Neural progenitor cell (in vitro differentiated cells): ENCODE data around the gene ALX3.

Experiments used
- EZH2 ChIP-seq: fragments of 200-600 bp; sonication (generic); IDR thresholded peaks from 2 replicates; pipeline ENCODE4 v1.6.1; 2017; ENCODE audit warnings: antibody characterized with exemption, mild to moderate bottlenecking, moderate library complexity
- EZH2phosphoT487 ChIP-seq: fragments of 200-600 bp; sonication (generic); IDR thresholded peaks from 2 replicates; pipeline ENCODE4 v1.6.1; 2017; ENCODE audit warnings: antibody characterized with exemption
- TF ChIP-seq, protein P1 (sequence below): fragments of 200-600 bp; sonication (generic); IDR thresholded peaks from 2 replicates; pipeline ENCODE4 v1.5.1; 2017; ENCODE audit warnings: antibody characterized with exemption, mild to moderate bottlenecking

DNA sequence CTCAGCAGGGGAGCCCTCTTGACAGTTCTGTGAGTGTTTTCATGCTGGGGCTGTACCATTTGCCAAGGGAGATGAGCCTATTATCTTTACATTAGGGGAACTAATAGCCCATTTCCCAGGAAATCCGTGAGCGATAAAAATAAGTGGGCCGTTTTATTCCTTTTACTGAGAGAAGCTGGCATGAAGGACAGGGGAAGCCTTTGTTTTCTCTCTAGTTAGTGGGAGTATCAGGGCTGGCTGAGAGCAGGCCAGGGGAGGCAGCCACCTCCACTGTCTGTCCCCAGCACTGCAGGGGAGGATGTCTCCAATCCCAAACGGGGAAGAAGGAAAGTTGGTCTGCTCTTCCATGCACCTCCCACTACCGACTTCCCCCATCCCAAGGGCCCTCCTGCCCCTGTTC, 44.3 kb upstream of the ALX3 start:
- TF ChIP-seq, protein P1, sequence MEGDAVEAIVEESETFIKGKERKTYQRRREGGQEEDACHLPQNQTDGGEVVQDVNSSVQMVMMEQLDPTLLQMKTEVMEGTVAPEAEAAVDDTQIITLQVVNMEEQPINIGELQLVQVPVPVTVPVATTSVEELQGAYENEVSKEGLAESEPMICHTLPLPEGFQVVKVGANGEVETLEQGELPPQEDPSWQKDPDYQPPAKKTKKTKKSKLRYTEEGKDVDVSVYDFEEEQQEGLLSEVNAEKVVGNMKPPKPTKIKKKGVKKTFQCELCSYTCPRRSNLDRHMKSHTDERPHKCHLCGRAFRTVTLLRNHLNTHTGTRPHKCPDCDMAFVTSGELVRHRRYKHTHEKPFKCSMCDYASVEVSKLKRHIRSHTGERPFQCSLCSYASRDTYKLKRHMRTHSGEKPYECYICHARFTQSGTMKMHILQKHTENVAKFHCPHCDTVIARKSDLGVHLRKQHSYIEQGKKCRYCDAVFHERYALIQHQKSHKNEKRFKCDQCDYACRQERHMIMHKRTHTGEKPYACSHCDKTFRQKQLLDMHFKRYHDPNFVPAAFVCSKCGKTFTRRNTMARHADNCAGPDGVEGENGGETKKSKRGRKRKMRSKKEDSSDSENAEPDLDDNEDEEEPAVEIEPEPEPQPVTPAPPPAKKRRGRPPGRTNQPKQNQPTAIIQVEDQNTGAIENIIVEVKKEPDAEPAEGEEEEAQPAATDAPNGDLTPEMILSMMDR = no peak
- TF ChIP-seq EZH2 (no peak), EZH2phosphoT487 (no peak)
